Liver (tissue), 9 donors: Measurements from ENCODE around the gene TAMALIN. TPM values are rescaled to one million over a fixed set of nuclear protein-coding genes. Genes with fewer than 3 reads are reported as not detected.

Source experiments
- DNase-seq: peaks from one replicate; pipeline ENCODE4 v3.0.0-alpha.2; 2017; ENCODE audit warnings: low spot score
- H3K27ac ChIP-seq, 2 donors: one replicate each; pipeline ENCODE4 v1.7.0; 2013; ENCODE audit warnings: inconsistent platforms in 2 of 2, low read length in 2 of 2, control low read depth in 1 of 2, low read depth in 1 of 2, mild to moderate bottlenecking in 1 of 2
- H3K27me3 ChIP-seq, 4 donors: one replicate each; pipeline versions ENCODE4 v1.6.1 to v1.7.0; 2013; ENCODE audit warnings: low read length in 3 of 4, inconsistent platforms in 1 of 4, mild to moderate bottlenecking in 1 of 4, moderate library complexity in 1 of 4; ENCODE audit not compliant: control insufficient read depth in 4 of 4, insufficient read depth in 4 of 4
- H3K36me3 ChIP-seq, 4 donors: one replicate each; pipeline versions ENCODE4 v1.6.1 to v1.7.0; 2013; ENCODE audit warnings: low read length in 3 of 4, mild to moderate bottlenecking in 3 of 4, low read depth in 1 of 4, moderate library complexity in 1 of 4; ENCODE audit not compliant: control insufficient read depth in 4 of 4, insufficient read depth in 3 of 4
- H3K4me1 ChIP-seq, 4 donors: one replicate each; pipeline versions ENCODE4 v1.6.1 to v1.7.0; 2013; ENCODE audit warnings: low read length in 3 of 4, mild to moderate bottlenecking in 3 of 4, moderate library complexity in 1 of 4; ENCODE audit not compliant: control insufficient read depth in 4 of 4, insufficient read depth in 4 of 4
- H3K4me3 ChIP-seq, 3 donors: one replicate each; pipeline versions ENCODE4 v1.6.1 to v1.7.0; 2013; ENCODE audit warnings: low read length in 3 of 3, control low read depth in 1 of 3, low read depth in 1 of 3, mild to moderate bottlenecking in 1 of 3
- H3K9ac ChIP-seq, 2 donors: one replicate each; pipeline ENCODE4 v1.7.0; 2013; ENCODE audit warnings: low read length in 2 of 2, mild to moderate bottlenecking in 2 of 2, moderate library complexity in 2 of 2, control low read depth in 1 of 2, low read depth in 1 of 2
- H3K9me3 ChIP-seq, 4 donors: one replicate each; pipeline versions ENCODE4 v1.6.1 to v1.7.0; 2013; ENCODE audit warnings: low read length in 3 of 4; ENCODE audit not compliant: control insufficient read depth in 4 of 4
- ATF3 ChIP-seq: IDR thresholded peaks from 2 replicates; pipeline ENCODE4 v1.6.1; 2016; ENCODE audit warnings: antibody characterized with exemption
- CTCF ChIP-seq: fragments of 150-350 bp; IDR thresholded peaks from 2 replicates; pipeline ENCODE4 v1.5.1; 2017; ENCODE audit warnings: improper control_type of control experiment, low read depth, low read length; ENCODE audit not compliant: missing input control
- FOXA2 ChIP-seq: IDR thresholded peaks from 2 replicates; pipeline ENCODE4 v1.6.1; 2016; ENCODE audit warnings: antibody characterized with exemption
- GABPA ChIP-seq, 2 donors: IDR thresholded peaks in 1 of 2; conservative IDR thresholded peaks in 1 of 2; 2 replicates each; pipeline ENCODE4 v1.6.1; 2016; ENCODE audit warnings: antibody characterized with exemption in 2 of 2, mild to moderate bottlenecking in 1 of 2, moderate library complexity in 1 of 2
- HNF4G ChIP-seq: IDR thresholded peaks from 2 replicates; pipeline ENCODE4 v1.6.1; 2016; ENCODE audit warnings: antibody characterized with exemption
- JUND ChIP-seq, 2 donors: IDR thresholded peaks; 2 replicates each; pipeline ENCODE4 v1.6.1; 2016; ENCODE audit warnings: antibody characterized with exemption in 2 of 2
- MAX ChIP-seq: IDR thresholded peaks from 2 replicates; pipeline ENCODE4 v1.6.1; 2016; ENCODE audit warnings: antibody characterized with exemption
- NR2F2 ChIP-seq: IDR thresholded peaks from 2 replicates; pipeline ENCODE4 v1.6.1; 2016; ENCODE audit warnings: antibody characterized with exemption
- RAD21 ChIP-seq, 2 donors: IDR thresholded peaks; 2 replicates each; pipeline ENCODE4 v1.6.1; 2016; ENCODE audit warnings: antibody characterized with exemption in 2 of 2, mild to moderate bottlenecking in 2 of 2
- REST ChIP-seq: IDR thresholded peaks from 2 replicates; pipeline ENCODE4 v1.6.1; 2016; ENCODE audit warnings: antibody characterized with exemption, mild to moderate bottlenecking
- ZBTB33 ChIP-seq: IDR thresholded peaks from 2 replicates; pipeline ENCODE4 v1.6.1; 2016; ENCODE audit warnings: antibody characterized with exemption
- WGBS: extraction: QIAGEN DNeasy Blood & Tissue Kit; methylation state at CpG from one replicate; pipeline ENCODE4 v1.1.7; 2013; 5-methylcytosine and 5-hydroxymethylcytosine counted together
- polyA plus RNA-seq, 2 donors: library from polyadenylated mRNA; stranded (reverse) in 1 of 2; unstranded in 1 of 2; fragments of 200-250 nt in 1 of 2; fragments of >200 nt in 1 of 2; fragmentation: Nextera tagmentation in 1 of 2; extraction: Ambion mirVana in 1 of 2; gene quantifications; one replicate each; pipeline versions ENCODE4 v1.2.1 to v1.2.3, GENCODE V29; 2013 to 2015
- total RNA-seq, 2 donors: library from RNA; depleted of rRNA; stranded (reverse); fragments of >200 nt; gene quantifications; one replicate each; pipeline ENCODE4 v1.2.3, GENCODE V29; 2014
- donor health status: healthy.
- donor health status: healthy.
- donor health status: healthy.
- donor health status: healthy.
- donor health status: healthy.

Gene TAMALIN
- total and polyA plus RNA-seq, 4 donors = 1.1 to 9.9 (median 2.5) TPM

GRCh38 chr12:51969643-51970042 lies 37.1 kb upstream of the TAMALIN start:
- peaks cover 0 to 3% (median under 1%) of the 10 kb centered on the region in 4 donors for H3K36me3 ChIP-seq
- no peak for TF ChIP-seq FOXA2
- no peak for TF ChIP-seq REST
- no peak for TF ChIP-seq HNF4G
- TF ChIP-seq ATF3 = no peak
- TF ChIP-seq RAD21 (IDR thresholded peaks at IDR 0.05) = no peak
- no peak for TF ChIP-seq ZBTB33
- TF ChIP-seq GABPA (IDR thresholded peaks at IDR 0.05 in 1 of 2, conservative IDR thresholded peaks at IDR 0.05 in 1 of 2) = no peak
- no peak for TF ChIP-seq NR2F2
- TF ChIP-seq JUND (IDR thresholded peaks at IDR 0.05) = no peak
- no peak overlapping the region for H3K9ac ChIP-seq
- WGBS = 96% methylated on average over 2 of the region's 2 CpGs
- no peak overlapping the region for H3K4me3 ChIP-seq
- peaks cover 23 to 45% (median 39%) of the 10 kb centered on the region in 4 donors for H3K4me1 ChIP-seq
- no peak for DNase-seq
- H3K27me3 ChIP-seq = no peaks in the 10 kb centered on the region
- H3K9me3 ChIP-seq = no peaks in the 10 kb centered on the region
- no peak overlapping the region for H3K27ac ChIP-seq

GRCh38 chr12:51970904-51971646 lies 35.7 kb upstream of the TAMALIN start:
- Histone ChIP-seq H3K27me3 (no peaks in the 10 kb centered on the region), H3K4me3 (no peak overlapping the region), H3K9me3 (no peaks in the 10 kb centered on the region), H3K9ac (no peak overlapping the region), H3K36me3 (peaks cover 3 to 5% (median 4%) of the 10 kb centered on the region in 4 donors), H3K27ac (peak overlapping the region; percentile 72 to 77), H3K4me1 (peaks cover 27 to 59% (median 50%) of the 10 kb centered on the region in 4 donors)
- WGBS = 78% methylated on average over 13 of the region's 13 CpGs
- DNase-seq = no peak
- peak; percentile 12 for TF ChIP-seq CTCF
- TF ChIP-seq RAD21 (IDR thresholded peaks at IDR 0.05) = no peak
- no peak for TF ChIP-seq MAX
